Right atrium auricular region (tissue), 2 donors: ENCODE data around the gene OXSR1. TPM values are rescaled to one million over a fixed set of nuclear protein-coding genes. Genes with fewer than 3 reads are reported as not detected.

Experiments
- DNase-seq: peaks from one replicate; pipeline ENCODE4 v3.0.0-alpha.2; 2019; ENCODE audit warnings: low spot score
- H3K27ac ChIP-seq, 2 donors: fragments of 200-600 bp; sonication (generic); 1 replicate in 1 of 2; 2 replicates in 1 of 2; pipeline ENCODE4 v1.5.1; 2016 to 2019
- H3K27me3 ChIP-seq, 2 donors: fragments of 200-600 bp; sonication (generic); one replicate each; pipeline versions ENCODE4 v1.5.1 to v1.6.0; 2017 to 2019
- H3K36me3 ChIP-seq: fragments of 200-600 bp; sonication (generic); one replicate; pipeline ENCODE4 v1.5.1; 2016
- H3K4me1 ChIP-seq, 2 donors: fragments of 200-600 bp; sonication (generic); one replicate each; pipeline versions ENCODE4 v1.5.1 to v1.6.0; 2017 to 2019
- H3K4me3 ChIP-seq, 2 donors: fragments of 200-600 bp; sonication (generic); 1 replicate in 1 of 2; 2 replicates in 1 of 2; pipeline ENCODE4 v1.5.1; 2017 to 2019; ENCODE audit warnings: mild to moderate bottlenecking in 1 of 2, moderate library complexity in 1 of 2
- H3K9me3 ChIP-seq, 2 donors: fragments of 200-600 bp; sonication (generic); one replicate each; pipeline ENCODE4 v1.5.1; 2019
- CTCF ChIP-seq, 2 donors: fragments of 200-600 bp; sonication (generic); IDR thresholded peaks; one replicate each; pipeline ENCODE4 v1.5.1; 2019; ENCODE audit warnings: antibody characterized with exemption in 2 of 2
- total RNA-seq, 2 donors: library from RNA; depleted of rRNA; stranded (reverse); fragments of >200 nt; gene quantifications; one replicate each; pipeline ENCODE4 v1.1.0, GENCODE V29; 2016

Gene OXSR1
- total RNA-seq, 2 donors from 2014 or later: 25.8 to 27.2 TPM

GRCh38 chr3:38164643-38164951 is 740 bp upstream of the OXSR1 start:
- H3K36me3 ChIP-seq: no peaks in the 10 kb centered on the region
- no peak for TF ChIP-seq CTCF (IDR thresholded peaks at IDR 0.05)
- no peaks in the 10 kb centered on the region for H3K9me3 ChIP-seq
- no peak for DNase-seq
- no peaks in the 10 kb centered on the region for H3K27me3 ChIP-seq
- H3K27ac ChIP-seq: peak overlapping the region; percentile 99
- H3K4me1 ChIP-seq: peaks cover 0 to 25% of the 10 kb centered on the region in 2 donors
- peak overlapping the region; percentile 83 to 88 for H3K4me3 ChIP-seq

GRCh38 chr3:38165722-38166387 is 518 bp downstream of the OXSR1 start:
- no peak for DNase-seq
- no peak for TF ChIP-seq CTCF (IDR thresholded peaks at IDR 0.05)
- Histone ChIP-seq H3K9me3 (no peaks in the 10 kb centered on the region), H3K27ac (peak overlapping the region; percentile 99), H3K4me1 (peaks cover 0 to 25% of the 10 kb centered on the region in 2 donors), H3K36me3 (no peaks in the 10 kb centered on the region), H3K27me3 (no peaks in the 10 kb centered on the region), H3K4me3 (peak overlapping the region; percentile 83 to 88)

GRCh38 chr3:38167591-38167990 is 2.3 kb downstream of the OXSR1 start:
- Histone ChIP-seq H3K4me3 (no peak overlapping the region), H3K4me1 (peaks cover 0 to 25% of the 10 kb centered on the region in 2 donors), H3K27ac (no peak overlapping the region), H3K36me3 (no peaks in the 10 kb centered on the region), H3K9me3 (no peaks in the 10 kb centered on the region), H3K27me3 (no peaks in the 10 kb centered on the region)
- DNase-seq: no peak
- TF ChIP-seq CTCF (IDR thresholded peaks at IDR 0.05): no peak

- no peaks in the 10 kb centered on the region for H3K9me3 ChIP-seq
- peaks cover 0 to 25% of the 10 kb centered on the region in 2 donors for H3K4me1 ChIP-seq
- no peaks in the 10 kb centered on the region for H3K36me3 ChIP-seq
- no peak for TF ChIP-seq CTCF (IDR thresholded peaks at IDR 0.05)
- H3K27ac ChIP-seq: no peak overlapping the region
- no peak for DNase-seq
- H3K4me3 ChIP-seq: no peak overlapping the region
- no peaks in the 10 kb centered on the region for H3K27me3 ChIP-seq
These were observed 3.1 kb downstream of the OXSR1 start for GRCh38 chr3:38168151-38169026.

GRCh38 chr3:38169027-38169317 is 3.6 kb downstream of the OXSR1 start:
- H3K27ac ChIP-seq: no peak overlapping the region

More at GRCh38 chr3:38169027-38169317, 3.6 kb downstream of the OXSR1 start:
- H3K4me1 ChIP-seq: peaks cover 0 to 25% of the 10 kb centered on the region in 2 donors
- H3K9me3 ChIP-seq: no peaks in the 10 kb centered on the region
- H3K4me3 ChIP-seq: no peak overlapping the region
- H3K27me3 ChIP-seq: no peaks in the 10 kb centered on the region
- TF ChIP-seq CTCF (IDR thresholded peaks at IDR 0.05): no peak
- DNase-seq: no peak
- no peaks in the 10 kb centered on the region for H3K36me3 ChIP-seq
